HG02852 (cell line): ENCODE measurements around the gene TRIM59.

ENCODE experiments used
- ATAC-seq: cut with Tn5 transposase; IDR thresholded peaks from one replicate; pipeline ENCODE4 v1.9.1; 2021; ENCODE audit warnings: mild to moderate bottlenecking, moderate library complexity; ENCODE audit not compliant: unreplicated experiment

The TRIM59 gene

GRCh38 chr3:160449636-160450598 is at the start of gene TRIM59:
TSS of gene TRIM59 (minus strand) at chr3:160449786. CDS start at chr3:160439183, 10,603 bp downstream.
- ATAC-seq, result peak; percentile 95

GRCh38 chr3:160498202-160498601 is 48.6 kb upstream of the TRIM59 start:
- no peak for ATAC-seq

GRCh38 chr3:160490166-160490565 is 40.6 kb upstream of the TRIM59 start:
- ATAC-seq, result no peak

- no peak for ATAC-seq
Observed at GRCh38 chr3:160486459-160486869, 36.9 kb upstream of the TRIM59 start.

GRCh38 chr3:160482796-160483195 is 33.2 kb upstream of the TRIM59 start:
- no peak for ATAC-seq

- ATAC-seq, result no peak
Observed at GRCh38 chr3:160481856-160482255, 32.3 kb upstream of the TRIM59 start.

- ATAC-seq, result no peak
Observed at GRCh38 chr3:160480931-160481330, 31.3 kb upstream of the TRIM59 start.

- no peak for ATAC-seq
Observed at GRCh38 chr3:160479376-160479775, 29.8 kb upstream of the TRIM59 start.

GRCh38 chr3:160478338-160478737 is 28.8 kb upstream of the TRIM59 start:
- no peak for ATAC-seq

GRCh38 chr3:160477750-160478149 is 28.2 kb upstream of the TRIM59 start:
- ATAC-seq, result no peak

GRCh38 chr3:160475884-160476283 is 26.3 kb upstream of the TRIM59 start:
- ATAC-seq, result no peak

- no peak for ATAC-seq
Observed at GRCh38 chr3:160475153-160475552, 25.6 kb upstream of the TRIM59 start.

- no peak for ATAC-seq
Observed at GRCh38 chr3:160474416-160474838, 24.8 kb upstream of the TRIM59 start.

- ATAC-seq, result no peak
Observed at GRCh38 chr3:160473978-160474377, 24.4 kb upstream of the TRIM59 start.

- no peak for ATAC-seq
Observed at GRCh38 chr3:160473221-160473620, 23.6 kb upstream of the TRIM59 start.

GRCh38 chr3:160472344-160472743 is 22.8 kb upstream of the TRIM59 start:
- ATAC-seq, result no peak

- ATAC-seq, result no peak
Observed at GRCh38 chr3:160471892-160472291, 22.3 kb upstream of the TRIM59 start.

GRCh38 chr3:160470181-160470580 is 20.6 kb upstream of the TRIM59 start:
- ATAC-seq, result no peak

- no peak for ATAC-seq
Observed at GRCh38 chr3:160464971-160465370, 15.4 kb upstream of the TRIM59 start.

GRCh38 chr3:160464321-160464720 is 14.7 kb upstream of the TRIM59 start:
- no peak for ATAC-seq

GRCh38 chr3:160460033-160460432 is 10.4 kb upstream of the TRIM59 start:
- ATAC-seq, result no peak

GRCh38 chr3:160459450-160459970 is 9.9 kb upstream of the TRIM59 start:
- no peak for ATAC-seq
